ENCODE data around the gene ZNF334.
A peak's percentile ranks its signal among the peaks of the same experiment; 100 is the strongest.

The ZNF334 gene

GRCh38 chr20:46543959-46544358 lies 30.6 kb upstream of the ZNF334 start:
- peak overlapping the region; percentile 66 for H3K4me2 ChIP-seq (ENCODE audit: low read depth, low read length, poor library complexity, severe bottlenecking)
- no peak overlapping the region for H3K4me3 ChIP-seq (ENCODE audit: low read length, poor library complexity, severe bottlenecking)
- peaks cover 50% of the 10 kb centered on the region for H3K4me1 ChIP-seq (ENCODE audit: insufficient read depth, low read length, poor library complexity, severe bottlenecking)
- no peaks in the 10 kb centered on the region for H3K36me3 ChIP-seq (ENCODE audit: insufficient read depth, low read length)
- H3K9ac ChIP-seq (ENCODE audit: low read depth, low read length, poor library complexity, severe bottlenecking): peak overlapping the region; percentile 64
- 0 out of 2 replicates have a peak, but pooled peaks cover 3% of the 10 kb centered on the region for H3F3A ChIP-seq (ENCODE audit: low read depth)
- no peaks in the 10 kb centered on the region for H4K20me1 ChIP-seq (ENCODE audit: insufficient read depth, low read length, poor library complexity, severe bottlenecking)
- H3K79me2 ChIP-seq (ENCODE audit: insufficient read depth, low read length): no peaks in the 10 kb centered on the region
- no peaks in the 10 kb centered on the region for H3K9me2 ChIP-seq (replicated peaks; ENCODE audit: low read depth, low read length)
- H3K27me3 ChIP-seq (ENCODE audit: insufficient read depth, low read length, poor library complexity, severe bottlenecking): no peaks in the 10 kb centered on the region
- H3K9me3 ChIP-seq (ENCODE audit: insufficient read depth, low read depth, low read length): no peaks in the 10 kb centered on the region
- H2AFZ ChIP-seq (ENCODE audit: low read length): no peak overlapping the region
- no peak for TF ChIP-seq EZH2phosphoT487 (IDR thresholded peaks at IDR 0.05; ENCODE audit: borderline replicate concordance)
- TF ChIP-seq CTCF (conservative IDR thresholded peaks at IDR 0.05; ENCODE audit: low read length): no peak

DNA sequence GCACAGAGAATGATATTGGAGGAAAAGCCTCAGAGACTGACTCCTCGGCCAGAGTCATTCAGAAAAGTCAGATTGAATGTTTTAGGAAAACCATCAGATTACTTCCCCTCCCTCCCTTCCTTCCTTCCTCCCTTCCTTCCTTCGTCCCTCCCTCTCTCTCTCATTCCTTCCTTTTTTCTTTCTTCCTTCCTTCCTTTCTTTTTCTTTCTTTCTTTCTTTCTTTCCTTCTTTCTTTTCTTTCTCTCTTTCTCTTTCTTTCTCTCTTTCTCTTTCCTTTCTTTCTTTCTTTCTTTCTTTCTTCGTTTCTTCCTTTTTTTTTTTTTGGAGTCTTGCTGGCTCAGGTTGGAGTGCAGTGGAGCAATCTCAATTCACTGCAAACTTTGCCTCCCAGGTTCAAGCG lies 29.7 kb upstream of the ZNF334 start:
- 0 out of 2 replicates have a peak, but pooled peaks cover 3% of the 10 kb centered on the region for H3F3A ChIP-seq (ENCODE audit: low read depth)
- no peaks in the 10 kb centered on the region for H3K27me3 ChIP-seq (ENCODE audit: insufficient read depth, low read length, poor library complexity, severe bottlenecking)
- no peaks in the 10 kb centered on the region for H3K79me2 ChIP-seq (ENCODE audit: insufficient read depth, low read length)
- no peak overlapping the region for H3K4me3 ChIP-seq (ENCODE audit: low read length, poor library complexity, severe bottlenecking)
- no peaks in the 10 kb centered on the region for H3K9me3 ChIP-seq (ENCODE audit: insufficient read depth, low read depth, low read length)
- H3K4me2 ChIP-seq (ENCODE audit: low read depth, low read length, poor library complexity, severe bottlenecking): no peak overlapping the region
- no peak overlapping the region for H3K9ac ChIP-seq (ENCODE audit: low read depth, low read length, poor library complexity, severe bottlenecking)
- H3K36me3 ChIP-seq (ENCODE audit: insufficient read depth, low read length): no peaks in the 10 kb centered on the region
- H3K9me2 ChIP-seq (replicated peaks; ENCODE audit: low read depth, low read length): no peaks in the 10 kb centered on the region
- H4K20me1 ChIP-seq (ENCODE audit: insufficient read depth, low read length, poor library complexity, severe bottlenecking): no peaks in the 10 kb centered on the region
- no peak for TF ChIP-seq EZH2phosphoT487 (IDR thresholded peaks at IDR 0.05; ENCODE audit: borderline replicate concordance)
- TF ChIP-seq CTCF (conservative IDR thresholded peaks at IDR 0.05; ENCODE audit: low read length): no peak
- H2AFZ ChIP-seq (ENCODE audit: low read length): no peak overlapping the region
- peaks cover 41% of the 10 kb centered on the region for H3K4me1 ChIP-seq (ENCODE audit: insufficient read depth, low read length, poor library complexity, severe bottlenecking)

DNA sequence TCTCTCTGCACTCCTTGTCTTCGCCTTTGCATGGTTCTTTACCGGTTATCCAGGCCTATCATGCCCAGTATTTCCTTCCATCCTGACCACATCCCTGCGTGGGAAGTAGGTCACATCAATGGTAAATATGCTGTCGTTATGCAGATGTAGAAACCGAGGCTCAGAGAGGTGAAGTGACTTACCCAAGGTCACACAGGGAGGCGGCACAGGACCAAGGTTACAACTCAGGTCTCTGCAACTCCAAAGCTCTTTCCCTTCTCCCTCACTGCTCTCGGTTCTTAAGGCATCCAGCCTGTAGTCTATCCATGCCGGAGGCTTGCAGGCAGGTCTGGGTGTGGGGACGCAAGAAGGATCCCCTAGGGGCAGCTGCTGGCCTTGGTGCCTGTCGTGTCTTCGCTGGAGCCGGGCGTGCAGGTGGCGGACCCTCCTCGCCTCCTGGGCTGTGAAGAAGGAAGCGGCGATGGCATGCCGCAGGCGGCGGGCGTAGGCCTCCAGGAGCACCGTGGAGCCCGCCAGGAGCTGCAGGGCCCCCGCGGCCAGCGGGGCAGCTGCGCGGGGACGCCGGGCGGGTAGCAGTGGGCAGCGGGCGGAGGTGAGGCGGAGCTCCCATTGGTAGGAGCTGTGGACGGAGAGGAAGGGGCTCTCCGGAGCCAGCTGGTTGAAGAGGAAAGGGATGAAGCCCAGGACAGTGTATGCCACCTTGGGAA lies 28.0 kb upstream of the ZNF334 start:
- no peaks in the 10 kb centered on the region for H3K9me3 ChIP-seq (ENCODE audit: insufficient read depth, low read depth, low read length)
- 0 out of 2 replicates have a peak, but pooled peaks cover 3% of the 10 kb centered on the region for H3F3A ChIP-seq (ENCODE audit: low read depth)
- H4K20me1 ChIP-seq (ENCODE audit: insufficient read depth, low read length, poor library complexity, severe bottlenecking): no peaks in the 10 kb centered on the region
- no peaks in the 10 kb centered on the region for H3K27me3 ChIP-seq (ENCODE audit: insufficient read depth, low read length, poor library complexity, severe bottlenecking)
- no peaks in the 10 kb centered on the region for H3K79me2 ChIP-seq (ENCODE audit: insufficient read depth, low read length)
- no peak for TF ChIP-seq CTCF (conservative IDR thresholded peaks at IDR 0.05; ENCODE audit: low read length)
- no peak for TF ChIP-seq EZH2phosphoT487 (IDR thresholded peaks at IDR 0.05; ENCODE audit: borderline replicate concordance)
- no peak overlapping the region for H3K4me2 ChIP-seq (ENCODE audit: low read depth, low read length, poor library complexity, severe bottlenecking)
- H2AFZ ChIP-seq (ENCODE audit: low read length): no peak overlapping the region
- H3K4me1 ChIP-seq (ENCODE audit: insufficient read depth, low read length, poor library complexity, severe bottlenecking): peaks cover 25% of the 10 kb centered on the region
- no peaks in the 10 kb centered on the region for H3K9me2 ChIP-seq (replicated peaks; ENCODE audit: low read depth, low read length)
- no peak overlapping the region for H3K4me3 ChIP-seq (ENCODE audit: low read length, poor library complexity, severe bottlenecking)
- no peaks in the 10 kb centered on the region for H3K36me3 ChIP-seq (ENCODE audit: insufficient read depth, low read length)
- H3K9ac ChIP-seq (ENCODE audit: low read depth, low read length, poor library complexity, severe bottlenecking): no peak overlapping the region
